AG08395 (cell line): Measurements from ENCODE around the gene PLEKHH3.
"Not testable (repeated sequence)": the region's sequence is repeated elsewhere in the genome, so short reads cannot be mapped to it uniquely, and the experiment has no call there.

Source experiments
- DNase-seq: peaks from one replicate; pipeline ENCODE4 v3.0.0; 2012; ENCODE audit warnings: mixed read lengths, low spot score

Gene PLEKHH3

GRCh38 chr17:42672038-42672437 is 4.8 kb downstream of the PLEKHH3 start:
- no peak for DNase-seq

GRCh38 chr17:42670789-42671657 is 5.8 kb downstream of the PLEKHH3 start:
- DNase-seq: no peak

- no peak for DNase-seq
Observed at GRCh38 chr17:42669977-42670788, 6.6 kb downstream of the PLEKHH3 start.

GRCh38 chr17:42669705-42669976 is 7.2 kb downstream of the PLEKHH3 start:
- DNase-seq: no peak

GRCh38 chr17:42667088-42667951 is 9.5 kb downstream of the PLEKHH3 start:
- DNase-seq: peak; percentile 96

- DNase-seq: not testable (repeated sequence)
Observed at GRCh38 chr17:42666126-42666525, 10.7 kb downstream of the PLEKHH3 start.

- DNase-seq: no peak
Observed at GRCh38 chr17:42665581-42666001, 11.2 kb downstream of the PLEKHH3 start.

GRCh38 chr17:42660692-42661345 is 16.0 kb downstream of the PLEKHH3 start:
- peak; percentile 79 for DNase-seq

GRCh38 chr17:42659932-42660274 is 16.9 kb downstream of the PLEKHH3 start:
- not testable (repeated sequence) for DNase-seq

- DNase-seq: peak; percentile 98
Observed at GRCh38 chr17:42659079-42659931, 17.5 kb downstream of the PLEKHH3 start, which contains the start of gene TUBG2. TUBG2 (plus strand) TSS chr17:42659284; CDS start chr17:42659504, 220 bp downstream.

GRCh38 chr17:42657824-42658588 is 18.8 kb downstream of the PLEKHH3 start:
- no peak for DNase-seq

- peak; percentile 27 for DNase-seq
Observed at GRCh38 chr17:42655528-42655927, 21.3 kb downstream of the PLEKHH3 start.

GRCh38 chr17:42653179-42654124 is 23.3 kb downstream of the PLEKHH3 start:
- DNase-seq: peak; percentile 80

GRCh38 chr17:42651392-42651791 is 25.4 kb downstream of the PLEKHH3 start:
- DNase-seq: no peak

- DNase-seq: no peak
Observed at GRCh38 chr17:42647778-42648177, 29.0 kb downstream of the PLEKHH3 start.

- no peak for DNase-seq
Observed at GRCh38 chr17:42642336-42642735, 34.5 kb downstream of the PLEKHH3 start.

- no peak for DNase-seq
Observed at GRCh38 chr17:42640121-42640520, 36.7 kb downstream of the PLEKHH3 start.

GRCh38 chr17:42639525-42640113 is 37.2 kb downstream of the PLEKHH3 start:
- no peak for DNase-seq
